Vagina (tissue), 2 donors: ENCODE data around the gene MAPKBP1.

Source experiments
- CTCF ChIP-seq, 3 experiments: fragments of 450-650 bp in 2 of 3; fragments of 200-600 bp in 1 of 3; sonication (generic) in 1 of 3; IDR thresholded peaks; one replicate each; pipeline ENCODE4 v1.5.1; 2017 to 2019; ENCODE audit warnings: antibody characterized with exemption in 3 of 3, mild to moderate bottlenecking in 2 of 3, moderate library complexity in 2 of 3
- POLR2A ChIP-seq, 2 donors: fragments of 450-650 bp; IDR thresholded peaks; one replicate each; pipeline ENCODE4 v1.6.1; 2017; ENCODE audit warnings: antibody characterized with exemption in 2 of 2, mild to moderate bottlenecking in 2 of 2, moderate library complexity in 2 of 2

DNA sequence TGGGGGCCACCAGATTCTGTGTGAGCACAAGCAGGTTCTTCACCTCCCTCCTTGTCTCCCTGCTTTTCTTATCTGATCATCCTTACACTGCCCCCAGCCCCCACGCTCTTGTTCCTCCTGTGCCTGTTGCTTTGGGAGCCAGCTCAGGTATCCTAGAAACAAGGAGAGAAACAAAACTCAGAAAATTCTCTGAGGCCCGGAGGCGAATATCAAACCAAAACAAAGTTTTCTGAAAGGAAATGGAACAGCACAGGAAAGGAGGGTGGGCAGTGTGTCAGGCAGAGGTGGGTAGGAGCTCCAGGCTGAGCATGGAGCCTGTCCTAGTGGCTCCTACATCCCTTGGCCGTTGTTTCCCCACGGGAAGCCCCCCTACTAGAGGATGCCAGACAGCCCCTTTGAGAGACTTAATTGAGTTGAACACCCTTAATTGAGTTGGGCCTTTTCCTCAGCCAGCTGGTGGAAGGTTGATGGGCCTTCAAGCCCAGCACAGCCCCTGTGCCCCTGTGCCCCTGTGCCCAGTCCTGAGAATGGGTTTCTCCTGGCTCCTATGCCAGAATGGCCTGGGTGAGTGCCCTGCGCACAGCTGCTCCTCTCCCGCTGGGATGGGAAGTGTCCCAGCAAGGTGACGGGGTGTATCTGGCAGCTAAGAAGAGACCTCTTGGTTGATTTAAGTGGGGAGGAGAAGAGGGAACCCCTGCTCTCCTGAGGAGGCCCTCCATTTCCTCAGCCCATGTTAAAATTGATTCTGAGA lies 30.8 kb downstream of the MAPKBP1 start:
- TF ChIP-seq CTCF (IDR thresholded peaks at IDR 0.05) (no peak), POLR2A (IDR thresholded peaks at IDR 0.05) (no peak)
